GM23248 (cell line): Measurements from ENCODE around the gene HSBP1L1. TPM values are rescaled to one million over a fixed set of nuclear protein-coding genes. Genes with fewer than 3 reads are reported as not detected.
"Not testable (repeated sequence)": the region's sequence is repeated elsewhere in the genome, so short reads cannot be mapped to it uniquely, and the experiment has no call there.

Experiments used
- DNase-seq: peaks from one replicate; pipeline ENCODE4 v3.0.0-alpha.2; 2015
- H2AFZ ChIP-seq: fragments of 200-600 bp; sonication (generic); 2 replicates; pipeline ENCODE4 v1.6.1; 2016; ENCODE audit warnings: antibody characterized with exemption
- H3F3A ChIP-seq: fragments of 200-600 bp; sonication (generic); 2 replicates; pipeline ENCODE4 v1.6.1; 2016; ENCODE audit warnings: mild to moderate bottlenecking, antibody characterized with exemption, mixed run types; ENCODE audit not compliant: insufficient read depth
- H3K27ac ChIP-seq: fragments of 200-600 bp; sonication (generic); 2 replicates; pipeline ENCODE4 v1.5.1; 2016; ENCODE audit warnings: mild to moderate bottlenecking
- H3K27me3 ChIP-seq: fragments of 200-600 bp; sonication (generic); replicated peaks from 2 replicates; pipeline ENCODE4 v1.6.1; 2016; ENCODE audit warnings: mild to moderate bottlenecking; ENCODE audit not compliant: insufficient read depth
- H3K36me3 ChIP-seq: fragments of 200-600 bp; sonication (generic); 2 replicates; pipeline ENCODE4 v1.6.1; 2016; ENCODE audit warnings: low read depth, mild to moderate bottlenecking
- H3K4me1 ChIP-seq: fragments of 200-600 bp; sonication (generic); 2 replicates; pipeline ENCODE4 v1.6.1; 2016; ENCODE audit warnings: mild to moderate bottlenecking; ENCODE audit not compliant: insufficient read depth
- H3K4me2 ChIP-seq: fragments of 200-600 bp; sonication (generic); one replicate; pipeline ENCODE4 v1.6.1; 2016; ENCODE audit warnings: mild to moderate bottlenecking; ENCODE audit not compliant: unreplicated experiment
- H3K4me3 ChIP-seq: fragments of 200-600 bp; sonication (generic); 2 replicates; pipeline ENCODE4 v1.5.1; 2016; ENCODE audit warnings: mild to moderate bottlenecking
- H3K79me2 ChIP-seq: fragments of 200-600 bp; sonication (generic); 2 replicates; pipeline ENCODE4 v1.6.1; 2016; ENCODE audit warnings: mild to moderate bottlenecking; ENCODE audit not compliant: insufficient read depth
- H3K9ac ChIP-seq: fragments of 200-600 bp; sonication (generic); 2 replicates; pipeline ENCODE4 v1.6.1; 2016; ENCODE audit warnings: mild to moderate bottlenecking
- H3K9me2 ChIP-seq: fragments of 200-600 bp; sonication (generic); 2 replicates; pipeline ENCODE4 v1.6.1; 2016; ENCODE audit warnings: mixed run types, mild to moderate bottlenecking, moderate library complexity; ENCODE audit not compliant: insufficient read depth
- H3K9me3 ChIP-seq: fragments of 200-600 bp; sonication (generic); one replicate; pipeline ENCODE4 v1.6.1; 2017; ENCODE audit warnings: low read depth
- H4K20me1 ChIP-seq: fragments of 200-600 bp; sonication (generic); 2 replicates; pipeline ENCODE4 v1.6.0; 2016; ENCODE audit not compliant: insufficient read depth
- EZH2 ChIP-seq: fragments of 200-600 bp; sonication (generic); IDR thresholded peaks from 2 replicates; pipeline ENCODE4 v1.6.1; 2018; ENCODE audit warnings: antibody characterized with exemption, mild to moderate bottlenecking; ENCODE audit not compliant: insufficient read depth, poor library complexity, severe bottlenecking
- EZH2phosphoT487 ChIP-seq: fragments of 200-600 bp; sonication (generic); IDR thresholded peaks from 2 replicates; pipeline ENCODE4 v1.6.1; 2018; ENCODE audit warnings: antibody characterized with exemption, moderate library complexity, mild to moderate bottlenecking, low read depth; ENCODE audit not compliant: insufficient read depth
- WGBS, 2 experiments: methylation state at CpG; one replicate each; pipeline ENCODE4 v1.1.6; 2015 to 2017; ENCODE audit warnings: low lambda C conversion rate in 2 of 2, low coverage in 1 of 2; ENCODE audit errors: missing lambda C conversion rate in 2 of 2; 5-methylcytosine and 5-hydroxymethylcytosine counted together
- in situ Hi-C: fragments of 300-500 bp; cut with MboI; formaldehyde crosslinking; loops from 2 replicates; pipeline ENCODE4 v1.15.0; 2020
- polyA plus RNA-seq: library from polyadenylated mRNA; unstranded; fragments of >200 nt; fragmentation: Nextera tagmentation; extraction: Ambion mirVana; gene quantifications from 2 replicates; pipeline ENCODE4 v1.2.1, GENCODE V29; 2016
- total RNA-seq: library from RNA; depleted of rRNA; stranded (reverse); fragments of >200 nt; shearing (Covaris generic); gene quantifications from 2 replicates; pipeline ENCODE4 v1.2.3, GENCODE V29; 2014

The HSBP1L1 gene
- total and polyA plus RNA-seq, 2 experiments from 2014 or later: 6.8 to 27.0 TPM

DNA sequence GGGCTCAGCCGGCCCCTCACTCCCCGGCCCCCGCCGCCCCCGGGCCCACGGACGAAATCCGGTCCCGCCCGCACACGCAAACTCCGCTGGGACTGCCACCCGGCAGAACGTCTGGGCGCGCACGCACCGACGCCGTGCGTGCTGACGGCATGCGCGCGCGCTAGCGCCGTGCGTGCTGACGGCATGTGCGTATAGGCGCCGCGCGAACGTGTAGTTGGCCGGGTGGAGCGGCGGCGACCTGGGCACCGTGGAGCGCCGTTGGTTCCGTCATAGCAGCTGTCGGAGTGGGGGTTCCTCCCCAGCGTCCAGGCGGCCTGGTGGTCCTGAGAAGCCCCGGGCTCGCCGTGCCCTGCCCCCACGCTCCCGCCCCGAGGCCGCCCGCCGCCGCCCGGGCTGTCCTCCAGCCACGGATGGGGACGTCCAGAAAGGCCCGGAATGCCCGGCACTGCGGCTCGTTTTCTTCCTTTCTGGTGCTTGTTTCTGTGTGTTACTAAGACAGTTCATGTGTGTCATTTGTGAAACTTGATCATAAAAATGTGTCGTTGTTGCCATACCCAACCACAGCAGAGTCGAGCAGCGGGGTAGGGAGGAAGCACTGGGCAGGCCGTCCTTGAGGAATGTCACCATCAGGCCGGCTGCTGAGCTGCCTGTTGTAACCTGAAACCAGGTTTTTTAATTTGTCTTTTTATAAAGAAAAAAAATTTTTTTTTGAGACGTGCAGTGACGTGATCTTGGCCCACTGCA is 24.2 kb downstream of the HSBP1L1 start, which contains the start of gene TXNL4A:
TSS of gene TXNL4A (minus strand) at position 113 of the 744 bp plus-strand sequence. CDS start 171 bp downstream, outside the sequence.
- Histone ChIP-seq H3K9me2 (no peaks in the 10 kb centered on the region), H3F3A (peaks cover 5% of the 10 kb centered on the region; the same call in 1 of the 2 replicates), H4K20me1 (peaks cover 16% of the 10 kb centered on the region; the same call in 1 of the 2 replicates), H3K9ac (peak within 1 kb of the TSS; percentile 93), H3K9me3 (no peaks in the 10 kb centered on the region), H3K4me1 (peaks cover 9% of the 10 kb centered on the region; the same call in 1 of the 2 replicates), H3K36me3 (peaks cover 9% of the 10 kb centered on the region; the same call in 1 of the 2 replicates), H2AFZ (peak within 1 kb of the TSS; percentile 87), H3K27ac (peak within 1 kb of the TSS; percentile 93), H3K79me2 (peaks cover 50% of the 10 kb centered on the region), H3K27me3 (no peaks in the 10 kb centered on the region), H3K4me3 (peak within 1 kb of the TSS; percentile 98), H3K4me2 (peak within 1 kb of the TSS; percentile 100)
- DNase-seq: peak; percentile 97
- TF ChIP-seq EZH2 (no peak), EZH2phosphoT487 (no peak)
- in situ Hi-C loops: no loop called here
- WGBS, 2 experiments: 1% methylated on average over 51 to 62 of the region's 71 CpGs

GRCh38 chr18:79989195-79989497 is 24.7 kb downstream of the HSBP1L1 start:
- Histone ChIP-seq H3K36me3 (peaks cover 9% of the 10 kb centered on the region; the same call in 1 of the 2 replicates), H3K27ac (peak overlapping the region; percentile 93), H3K9me3 (no peaks in the 10 kb centered on the region), H3K27me3 (no peaks in the 10 kb centered on the region), H3K4me3 (peak overlapping the region; percentile 98), H3K9ac (peak overlapping the region; percentile 93), H3K4me2 (peak overlapping the region; percentile 78), H3K79me2 (peaks cover 45% of the 10 kb centered on the region), H3K4me1 (peaks cover 9% of the 10 kb centered on the region; the same call in 1 of the 2 replicates), H4K20me1 (peaks cover 14% of the 10 kb centered on the region; the same call in 1 of the 2 replicates), H2AFZ (peak overlapping the region; percentile 87), H3K9me2 (no peaks in the 10 kb centered on the region), H3F3A (peaks cover 5% of the 10 kb centered on the region; the same call in 1 of the 2 replicates)
- in situ Hi-C loops: no loop called here
- WGBS, 2 experiments: 57 to 61% methylated on average over 13 to 14 of the region's 14 CpGs
- DNase-seq: no peak
- TF ChIP-seq EZH2 (no peak), EZH2phosphoT487 (no peak)

GRCh38 chr18:79991494-79991893 is 27.1 kb downstream of the HSBP1L1 start:
- Histone ChIP-seq H3K9me3 (no peaks in the 10 kb centered on the region), H3K4me3 (no peak overlapping the region), H3K4me2 (no peak overlapping the region), H3K36me3 (no peaks in the 10 kb centered on the region), H3K27ac (no peak overlapping the region), H3F3A (peaks cover 5% of the 10 kb centered on the region; the same call in 1 of the 2 replicates), H3K4me1 (peaks cover 6% of the 10 kb centered on the region; the same call in 1 of the 2 replicates), H4K20me1 (peaks cover 5% of the 10 kb centered on the region; the same call in 1 of the 2 replicates), H3K79me2 (peaks cover 22% of the 10 kb centered on the region), H3K27me3 (no peaks in the 10 kb centered on the region), H2AFZ (no peak overlapping the region), H3K9me2 (no peaks in the 10 kb centered on the region), H3K9ac (no peak overlapping the region)
- TF ChIP-seq EZH2phosphoT487 (no peak), EZH2 (no peak)
- DNase-seq: no peak
- in situ Hi-C loops: no loop called here
- 65 to 73% methylated on average over 2 of the region's 2 CpGs for WGBS, 2 experiments

- H3K36me3 ChIP-seq, H3K27ac ChIP-seq, H3K9me2 ChIP-seq, H3K4me1 ChIP-seq, H3K79me2 ChIP-seq, in situ Hi-C loops, H3F3A ChIP-seq, H3K4me2 ChIP-seq, H3K9me3 ChIP-seq, DNase-seq, H3K27me3 ChIP-seq, H3K9ac ChIP-seq, H4K20me1 ChIP-seq, H2AFZ ChIP-seq, H3K4me3 ChIP-seq: not testable (repeated sequence)
- 56 to 59% methylated on average over 2 of the region's 2 CpGs for whole genome bisulfite sequencing, 2 experiments
Measured at GRCh38 chr18:79999701-80000100, 35.3 kb downstream of the HSBP1L1 start.
